Activated T-cell treated with anti-CD3 and anti-CD28 coated beads, Interleukin-2, amount 50 U/mL, for 72 hours (primary cell): ENCODE measurements around the gene EDN2. TPM values are rescaled to one million over a fixed set of nuclear protein-coding genes. Genes with fewer than 3 reads are reported as not detected.
A peak's percentile ranks its signal among the peaks of the same experiment; 100 is the strongest.

Experiments
- ATAC-seq, 2 donors: fragments of 150-1000 bp; cut with Tn5 transposase; replicated peaks in 1 of 2; 2 replicates each; pipeline ENCODE4 v1.10.0; 2021; ENCODE audit warnings: moderate library complexity in 2 of 2, mild to moderate bottlenecking in 1 of 2
- DNase-seq, 2 donors: peaks; one replicate each; pipeline ENCODE4 v3.0.0; 2021 to 2022; ENCODE audit warnings: mixed read lengths in 1 of 2
- H3K27ac Mint-ChIP-seq: one replicate; pipeline ENCODE4 v1.8.0; 2022; ENCODE audit warnings: mild to moderate bottlenecking, moderate library complexity, mixed read lengths
- H3K27me3 Mint-ChIP-seq: one replicate; pipeline ENCODE4 v1.8.0; 2022; ENCODE audit warnings: low read depth, mixed read lengths
- H3K36me3 Mint-ChIP-seq, 2 donors: one replicate each; pipeline ENCODE4 v1.8.0; 2022; ENCODE audit warnings: mixed read lengths in 2 of 2, mild to moderate bottlenecking in 1 of 2; ENCODE audit not compliant: insufficient read depth in 2 of 2
- H3K4me1 Mint-ChIP-seq: one replicate; pipeline ENCODE4 v1.8.0; 2022; ENCODE audit warnings: low read depth, mixed read lengths
- H3K4me3 Mint-ChIP-seq, 2 donors: one replicate each; pipeline ENCODE4 v1.8.0; 2022; ENCODE audit warnings: mild to moderate bottlenecking in 2 of 2, mixed read lengths in 2 of 2, moderate library complexity in 2 of 2
- H3K9me3 Mint-ChIP-seq, 2 donors: one replicate each; pipeline ENCODE4 v1.8.0; 2022; ENCODE audit warnings: mixed read lengths in 2 of 2
- total RNA-seq, 2 donors: library from RNA; stranded (reverse); gene quantifications; one replicate each; pipeline ENCODE4 v1.2.3, GENCODE V29; 2022

EDN2 gene
- total RNA-seq, 2 donors from 2014 or later = not detected

GRCh38 chr1:41513383-41513735 is 28.9 kb upstream of the EDN2 start:
- Mint-ChIP-seq H3K27ac (no peak overlapping the region), H3K36me3 (peaks cover 2 to 12% of the 10 kb centered on the region in 2 donors), H3K4me3 (no peak overlapping the region), H3K4me1 (peaks cover 6% of the 10 kb centered on the region), H3K27me3 (no peaks in the 10 kb centered on the region), H3K9me3 (no peaks in the 10 kb centered on the region)
- DNase-seq = peak; percentile 33
- ATAC-seq = no peak

GRCh38 chr1:41512701-41513382 is 28.4 kb upstream of the EDN2 start:
- Mint-ChIP-seq H3K4me1 (peaks cover 6% of the 10 kb centered on the region), H3K36me3 (peaks cover 2 to 12% of the 10 kb centered on the region in 2 donors), H3K27ac (no peak overlapping the region), H3K4me3 (no peak overlapping the region), H3K9me3 (no peaks in the 10 kb centered on the region), H3K27me3 (no peaks in the 10 kb centered on the region)
- DNase-seq = no peak
- ATAC-seq = no peak

- DNase-seq (no peak), ATAC-seq (no peak)
- Mint-ChIP-seq H3K4me1 (no peaks in the 10 kb centered on the region), H3K27ac (no peak overlapping the region), H3K4me3 (no peak overlapping the region), H3K27me3 (no peaks in the 10 kb centered on the region), H3K9me3 (no peaks in the 10 kb centered on the region), H3K36me3 (peaks cover 2 to 12% of the 10 kb centered on the region in 2 donors)
Measured at GRCh38 chr1:41511239-41511540, 26.7 kb upstream of the EDN2 start.

GRCh38 chr1:41510531-41511238 is 26.2 kb upstream of the EDN2 start:
- no peaks in the 10 kb centered on the region for H3K9me3 Mint-ChIP-seq
- ATAC-seq (no peak), DNase-seq (no peak)
- H3K4me1 Mint-ChIP-seq = no peaks in the 10 kb centered on the region
- H3K27me3 Mint-ChIP-seq = no peaks in the 10 kb centered on the region
- H3K4me3 Mint-ChIP-seq = no peak overlapping the region
- H3K36me3 Mint-ChIP-seq = peaks cover 2 to 12% of the 10 kb centered on the region in 2 donors
- no peak overlapping the region for H3K27ac Mint-ChIP-seq

GRCh38 chr1:41509270-41509671 is 24.8 kb upstream of the EDN2 start:
- Mint-ChIP-seq H3K4me3 (no peak overlapping the region), H3K36me3 (peaks cover 2 to 12% of the 10 kb centered on the region in 2 donors), H3K4me1 (peaks cover 9% of the 10 kb centered on the region), H3K27ac (no peak overlapping the region), H3K27me3 (no peaks in the 10 kb centered on the region), H3K9me3 (no peaks in the 10 kb centered on the region)
- ATAC-seq (no peak), DNase-seq (no peak)

- Mint-ChIP-seq H3K9me3 (no peaks in the 10 kb centered on the region), H3K27me3 (no peaks in the 10 kb centered on the region), H3K27ac (no peak overlapping the region), H3K4me1 (peaks cover 10% of the 10 kb centered on the region), H3K4me3 (no peak overlapping the region), H3K36me3 (peaks cover 2 to 12% of the 10 kb centered on the region in 2 donors)
- ATAC-seq (no peak), DNase-seq (no peak)
Measured at GRCh38 chr1:41508290-41508689, 23.8 kb upstream of the EDN2 start.

GRCh38 chr1:41507836-41508235 is 23.4 kb upstream of the EDN2 start:
- DNase-seq (no peak), ATAC-seq (no peak)
- Mint-ChIP-seq H3K4me3 (no peak overlapping the region), H3K9me3 (no peaks in the 10 kb centered on the region), H3K27ac (no peak overlapping the region), H3K27me3 (no peaks in the 10 kb centered on the region), H3K4me1 (peaks cover 10% of the 10 kb centered on the region), H3K36me3 (peaks cover 2 to 11% of the 10 kb centered on the region in 2 donors)

- no peak for DNase-seq
- Mint-ChIP-seq H3K4me3 (no peak overlapping the region), H3K27ac (no peak overlapping the region), H3K27me3 (no peaks in the 10 kb centered on the region), H3K4me1 (peaks cover 10% of the 10 kb centered on the region), H3K9me3 (no peaks in the 10 kb centered on the region), H3K36me3 (peaks cover 2 to 9% of the 10 kb centered on the region in 2 donors)
- no peak for ATAC-seq
Measured at GRCh38 chr1:41507110-41507720, 22.7 kb upstream of the EDN2 start.

DNA sequence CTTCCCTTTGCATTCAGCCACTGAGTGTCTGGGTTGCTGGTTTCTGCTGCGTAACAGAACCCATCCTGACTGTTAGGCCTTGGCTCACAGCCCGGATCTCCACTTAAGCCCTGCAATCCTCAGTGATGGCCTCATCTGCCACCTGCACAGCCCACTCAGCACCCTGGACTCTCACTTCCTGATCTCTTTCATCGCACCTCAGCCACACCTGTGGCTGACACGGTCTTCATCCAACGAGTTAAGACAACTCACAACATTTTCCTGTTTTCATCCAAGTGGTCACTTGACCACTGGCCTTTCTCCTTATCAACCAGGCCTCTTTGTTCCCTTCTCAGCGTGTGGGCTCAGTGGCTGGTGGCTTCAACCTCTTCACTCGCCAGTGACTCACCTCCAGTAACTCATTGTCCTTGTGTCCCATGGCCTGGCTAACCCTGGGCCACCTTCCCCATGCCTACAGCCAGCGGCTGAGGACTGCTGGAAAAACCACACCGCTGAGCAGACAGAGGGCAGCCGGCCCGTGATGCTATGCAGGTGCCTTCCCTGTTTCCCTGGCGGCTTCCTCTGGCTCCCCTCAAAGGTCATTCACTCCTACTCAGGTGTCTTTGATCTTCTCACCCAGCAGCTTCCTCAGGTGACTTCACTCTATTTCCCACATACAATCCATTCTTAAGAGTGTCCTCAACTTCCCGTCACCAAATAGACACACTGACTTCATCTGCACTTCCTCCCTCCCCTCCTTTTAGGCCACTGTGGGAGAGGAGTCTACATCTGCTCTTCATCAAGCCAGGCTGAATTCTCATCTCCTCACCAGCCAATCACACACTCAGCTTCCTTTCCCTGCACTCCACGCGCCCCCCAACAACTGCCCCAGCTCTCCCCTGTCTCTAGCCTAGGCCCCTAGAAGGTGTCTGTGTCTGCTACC is 19.9 kb upstream of the EDN2 start:
- no peaks in the 10 kb centered on the region for H3K27me3 Mint-ChIP-seq
- peak overlapping the region; percentile 53 for H3K27ac Mint-ChIP-seq
- no peaks in the 10 kb centered on the region for H3K9me3 Mint-ChIP-seq
- no peaks in the 10 kb centered on the region for H3K36me3 Mint-ChIP-seq
- ATAC-seq (no peak), DNase-seq (no peak)
- H3K4me3 Mint-ChIP-seq = no peak overlapping the region
- peaks cover 10% of the 10 kb centered on the region for H3K4me1 Mint-ChIP-seq

- no peaks in the 10 kb centered on the region for H3K36me3 Mint-ChIP-seq
- no peaks in the 10 kb centered on the region for H3K9me3 Mint-ChIP-seq
- no peak for ATAC-seq
- H3K27ac Mint-ChIP-seq = no peak overlapping the region
- H3K4me1 Mint-ChIP-seq = peaks cover 11% of the 10 kb centered on the region
- no peak for DNase-seq
- no peak overlapping the region for H3K4me3 Mint-ChIP-seq
- H3K27me3 Mint-ChIP-seq = no peaks in the 10 kb centered on the region
Measured at GRCh38 chr1:41503538-41504113, 19.1 kb upstream of the EDN2 start.

DNA sequence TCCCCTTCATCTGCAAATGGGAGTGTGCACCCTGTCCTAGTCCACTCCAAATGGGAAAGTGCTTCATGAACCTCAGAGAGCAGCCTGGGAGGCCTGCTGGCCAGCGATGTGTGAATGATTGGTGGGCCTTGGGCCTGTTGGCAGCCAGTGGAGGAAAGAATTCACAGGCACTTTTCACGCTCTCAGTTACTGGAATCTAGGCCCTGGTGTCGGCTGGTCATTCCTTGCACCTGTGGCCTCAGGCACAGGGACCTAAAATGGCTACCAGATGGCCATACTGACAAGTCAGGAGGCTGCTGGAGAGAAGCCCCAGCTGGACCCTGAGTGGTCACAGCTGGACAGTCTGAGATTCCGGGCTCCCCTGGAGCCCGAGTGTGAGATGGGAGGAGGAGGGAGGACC is 18.4 kb upstream of the EDN2 start:
- H3K27me3 Mint-ChIP-seq = no peaks in the 10 kb centered on the region
- peaks cover 18% of the 10 kb centered on the region for H3K4me1 Mint-ChIP-seq
- ATAC-seq = no peak
- H3K9me3 Mint-ChIP-seq = no peaks in the 10 kb centered on the region
- no peaks in the 10 kb centered on the region for H3K36me3 Mint-ChIP-seq
- DNase-seq = no peak
- no peak overlapping the region for H3K4me3 Mint-ChIP-seq
- no peak overlapping the region for H3K27ac Mint-ChIP-seq

DNA sequence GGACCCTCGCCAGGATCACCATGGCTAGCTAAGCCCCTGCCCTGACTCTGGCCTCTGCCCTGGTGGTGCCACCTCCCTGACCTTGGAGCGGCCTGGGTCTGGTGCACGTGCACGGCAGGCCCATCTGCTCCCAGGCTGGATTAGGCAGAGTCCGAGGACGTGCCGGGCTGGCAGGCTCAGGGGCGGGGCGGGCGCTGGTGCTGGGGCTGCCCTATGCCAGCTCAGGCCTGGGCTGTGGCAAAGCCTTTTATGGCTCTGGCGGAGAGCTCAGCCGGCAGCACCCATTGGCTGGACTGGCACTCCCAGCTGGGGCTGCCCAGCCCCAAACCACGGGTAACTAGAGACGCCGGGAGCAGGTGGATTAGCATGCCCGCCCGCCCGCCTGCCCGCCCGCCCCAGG is 17.1 kb upstream of the EDN2 start:
- no peak for ATAC-seq
- no peak overlapping the region for H3K4me3 Mint-ChIP-seq
- H3K27me3 Mint-ChIP-seq = peaks cover 8% of the 10 kb centered on the region
- no peak for DNase-seq
- no peaks in the 10 kb centered on the region for H3K36me3 Mint-ChIP-seq
- no peak overlapping the region for H3K27ac Mint-ChIP-seq
- no peaks in the 10 kb centered on the region for H3K9me3 Mint-ChIP-seq
- peaks cover 18% of the 10 kb centered on the region for H3K4me1 Mint-ChIP-seq
